HepG2 (cell line): ENCODE results near the gene TULP4. TPM values are rescaled to one million over a fixed set of nuclear protein-coding genes. Genes with fewer than 3 reads are reported as not detected.

ENCODE experiments used
- ATAC-seq: fragments of 200-7000 bp; cut with Tn5 transposase; 3 replicates; pipeline ENCODE4 v1.9.1; 2020; ENCODE audit warnings: mild to moderate bottlenecking, moderate library complexity
- BruUV-seq: library from RNA; stranded (reverse); fragments of 400-500 nt; replicated peaks from 2 replicates; lab custom pipeline; 2021; lab: Mats Ljungman, UMichigan
- CTCF ChIA-PET: fragments of 300-600 bp; formaldehyde crosslinking; extraction: SDS; loops from one replicate; lab custom pipeline; 2021; ENCODE audit warnings: low total read pairs, inconsistent platforms, low intra/inter-chr PET ratio; lab: Yijun Ruan, JAX
- POLR2A ChIA-PET: fragments of 350-600 bp; sonication (Branson Sonifier 250); formaldehyde crosslinking; loops from one replicate; lab custom pipeline; 2020; ENCODE audit warnings: antibody characterized with exemption, inconsistent platforms; lab: Yijun Ruan, JAX
- DNase-seq: peaks from one replicate; pipeline ENCODE4 v3.0.0-alpha.2; 2015; ENCODE audit warnings: low spot score
- FAIRE-seq: peaks from 3 replicates; lab custom pipeline; 2011; peaks lifted over from hg19 to GRCh38; lab: Jason Lieb, UNC
- H2AFZ ChIP-seq: one replicate; pipeline ENCODE4 v1.6.1; 2011; ENCODE audit warnings: low read length, inconsistent platforms
- H3K27ac ChIP-seq: fragments of 300-600 bp; 3 replicates; pipeline ENCODE4 v1.8.0; 2011; ENCODE audit warnings: mixed run types, mild to moderate bottlenecking, mixed read lengths, low read length, inconsistent platforms; ENCODE audit not compliant: insufficient read depth; ENCODE audit errors: extremely low read length
- H3K27me3 ChIP-seq, 2 experiments: fragments of 200-600 bp in 1 of 2; 2 replicates in 1 of 2; 3 replicates in 1 of 2; pipeline versions ENCODE4 v1.6.0 to v1.8.0; 2011; ENCODE audit warnings: low read length in 2 of 2, mild to moderate bottlenecking in 2 of 2, moderate library complexity in 2 of 2, inconsistent platforms in 1 of 2; ENCODE audit not compliant: insufficient read depth in 2 of 2, control insufficient read depth in 1 of 2
- H3K36me3 ChIP-seq, 2 experiments: fragments of 200-600 bp in 1 of 2; replicated peaks in 1 of 2; 2 replicates in 1 of 2; 3 replicates in 1 of 2; pipeline versions ENCODE4 v1.5.1 to v1.8.0; 2011; ENCODE audit warnings: low read length in 2 of 2, inconsistent platforms in 1 of 2; ENCODE audit not compliant: insufficient read depth in 2 of 2, control insufficient read depth in 1 of 2
- H3K4me1 ChIP-seq: 2 replicates; pipeline ENCODE4 v1.5.1; 2012; ENCODE audit warnings: low read length, inconsistent platforms; ENCODE audit not compliant: insufficient read depth
- H3K4me2 ChIP-seq: 2 replicates; pipeline ENCODE4 v1.6.0; 2011; ENCODE audit warnings: low read depth, low read length, inconsistent platforms
- H3K4me3 ChIP-seq, 3 experiments: fragments of 200-600 bp in 1 of 3; sonication (generic), shearing (Covaris generic) in 1 of 3; replicated peaks in 1 of 3; 2 replicates each; pipeline ENCODE4 v1.5.1; 2011 to 2016; ENCODE audit warnings: low read length in 3 of 3, inconsistent platforms in 2 of 3, low read depth in 2 of 3, mild to moderate bottlenecking in 2 of 3, control low read depth in 1 of 3, mixed read lengths in 1 of 3; ENCODE audit not compliant: insufficient read depth in 1 of 3
- H3K79me2 ChIP-seq: one replicate; pipeline ENCODE4 v1.6.1; 2011; ENCODE audit warnings: low read length, inconsistent platforms; ENCODE audit not compliant: insufficient read depth
- H3K9ac ChIP-seq: 2 replicates; pipeline ENCODE4 v1.6.0; 2011; ENCODE audit warnings: mild to moderate bottlenecking, low read depth, low read length, inconsistent platforms; ENCODE audit not compliant: insufficient read depth
- H3K9me3 ChIP-seq: 2 replicates; pipeline ENCODE4 v1.5.1; 2012; ENCODE audit warnings: mild to moderate bottlenecking, low read length
- H4K20me1 ChIP-seq: 2 replicates; pipeline ENCODE4 v1.6.0; 2011; ENCODE audit warnings: inconsistent platforms, mild to moderate bottlenecking, low read length, moderate library complexity; ENCODE audit not compliant: insufficient read depth
- BHLHE40 ChIP-seq: IDR thresholded peaks from 2 replicates; pipeline ENCODE4 v1.6.1; 2011; ENCODE audit warnings: low read length, improper control_type of control experiment
- CEBPG ChIP-seq: IDR thresholded peaks from 2 replicates; pipeline ENCODE4 v1.6.1; 2016
- EP300 ChIP-seq, 3 experiments: sonication (generic) in 1 of 3; formaldehyde crosslinking in 1 of 3; IDR thresholded peaks; 2 replicates each; pipeline versions ENCODE4 v1.5.1 to v1.6.1; 2011 to 2020; ENCODE audit warnings: low read depth in 2 of 3, low read length in 2 of 3, borderline replicate concordance in 1 of 3, improper control_type of control experiment in 1 of 3, mild to moderate bottlenecking in 1 of 3, missing genetic modification reagents in 1 of 3, moderate library complexity in 1 of 3
- ETV5 ChIP-seq: IDR thresholded peaks from 2 replicates; pipeline ENCODE4 v1.6.1; 2018; ENCODE audit warnings: missing biosample characterization, missing genetic modification reagents, inconsistent platforms, borderline replicate concordance
- GABPB1 ChIP-seq: IDR thresholded peaks from 2 replicates; pipeline ENCODE4 v1.6.1; 2016; ENCODE audit warnings: mild to moderate bottlenecking, missing genetic modification reagents, moderate library complexity, missing compliant biosample characterization
- HNRNPUL1 ChIP-seq: fragments of 200-400 bp; formaldehyde crosslinking; IDR thresholded peaks from 2 replicates; pipeline ENCODE4 v1.6.1; 2017; ENCODE audit warnings: low read depth, mild to moderate bottlenecking, low read length, moderate library complexity
- ISX ChIP-seq: sonication (generic); formaldehyde crosslinking; conservative IDR thresholded peaks from 2 replicates; pipeline ENCODE4 v1.5.0; 2020; ENCODE audit warnings: missing genetic modification reagents
- KLF6 ChIP-seq: IDR thresholded peaks from 2 replicates; pipeline ENCODE4 v1.8.0; 2016; ENCODE audit warnings: missing biosample characterization, missing genetic modification reagents
- SIX1 ChIP-seq: sonication (generic); formaldehyde crosslinking; IDR thresholded peaks from 2 replicates; pipeline ENCODE4 v1.4.0; 2020; ENCODE audit warnings: missing genetic modification reagents, borderline replicate concordance
- SKIL ChIP-seq: sonication (generic); formaldehyde crosslinking; IDR thresholded peaks from 2 replicates; pipeline ENCODE4 v1.8.0; 2022; ENCODE audit warnings: missing genetic modification reagents, mild to moderate bottlenecking, moderate library complexity, borderline replicate concordance
- SMYD3 ChIP-seq: sonication (generic); formaldehyde crosslinking; IDR thresholded peaks from 2 replicates; pipeline ENCODE4 v1.8.1; 2023; ENCODE audit warnings: mild to moderate bottlenecking, missing genetic modification reagents
- SRF ChIP-seq: IDR thresholded peaks from 2 replicates; pipeline ENCODE4 v1.6.1; 2011; ENCODE audit warnings: mild to moderate bottlenecking, low read depth, low read length, moderate library complexity
- WIZ ChIP-seq: sonication (generic); formaldehyde crosslinking; IDR thresholded peaks from 2 replicates; pipeline ENCODE4 v1.5.1; 2020; ENCODE audit warnings: mild to moderate bottlenecking, missing genetic modification reagents
- ZBTB8A ChIP-seq: sonication (generic); formaldehyde crosslinking; IDR thresholded peaks from 2 replicates; pipeline ENCODE4 v1.4.0; 2020; ENCODE audit warnings: mild to moderate bottlenecking, low read depth, missing genetic modification reagents, borderline replicate concordance
- ZMYM3 ChIP-seq: sonication (generic); formaldehyde crosslinking; IDR thresholded peaks from 2 replicates; pipeline ENCODE4 v1.5.1; 2020; ENCODE audit warnings: mild to moderate bottlenecking, missing genetic modification reagents
- ZNF333 ChIP-seq: sonication (generic); formaldehyde crosslinking; IDR thresholded peaks from 2 replicates; pipeline ENCODE4 v1.4.0; 2020; ENCODE audit warnings: mild to moderate bottlenecking, missing genetic modification reagents, borderline replicate concordance
- ZNF367 ChIP-seq: sonication (generic); formaldehyde crosslinking; IDR thresholded peaks from 2 replicates; pipeline ENCODE4 v1.4.0; 2020; ENCODE audit warnings: missing genetic modification reagents, borderline replicate concordance
- ZNF790 ChIP-seq: sonication (generic); formaldehyde crosslinking; IDR thresholded peaks from 2 replicates; pipeline ENCODE4 v1.8.0; 2022; ENCODE audit warnings: missing genetic modification reagents, mild to moderate bottlenecking, borderline replicate concordance
- ZSCAN20 ChIP-seq: sonication (generic); formaldehyde crosslinking; IDR thresholded peaks from 2 replicates; pipeline ENCODE4 v1.4.0; 2020; ENCODE audit warnings: missing genetic modification reagents, mild to moderate bottlenecking, borderline replicate concordance
- WGBS: methylation state at CpG from one replicate; pipeline ENCODE4 v1.1.6; 2017; ENCODE audit warnings: low lambda C conversion rate; 5-methylcytosine and 5-hydroxymethylcytosine counted together
- in situ Hi-C: cut with HindIII; loops from 2 replicates; pipeline ENCODE4 v1.10.0; 2017; ENCODE audit warnings: low pct_unique_long_range_greater_than_20kb; ENCODE audit not compliant: extremely low pct_ligation_motif_present
- intact Hi-C: fragments of 100-400 bp; cut with micrococcal nuclease; formaldehyde crosslinking; loops from one replicate; pipeline ENCODE4 v1.10.0; 2022; ENCODE audit not compliant: unreplicated experiment
- polyA plus RNA-seq, 8 experiments: library from polyadenylated mRNA; depleted of rRNA in 3 of 8; stranded (reverse) in 7 of 8; unstranded in 1 of 8; fragments of >200 nt; fragmentation: Illumina TruSeq in 4 of 8; extraction: Trizol in 4 of 8; gene quantifications; 2 replicates each; pipeline versions ENCODE4 v1.2.1 to v1.2.3, GENCODE V29; 2011 to 2016; ENCODE audit warnings: low read depth in 4 of 8, missing spikeins in 1 of 8, mixed read lengths in 1 of 8; ENCODE audit not compliant: insufficient read depth in 1 of 8
- total RNA-seq, 5 experiments: library from RNA; depleted of rRNA; stranded (reverse); fragments of >200 nt; fragmentation: Illumina TruSeq; extraction: Trizol; gene quantifications; 2 replicates each; pipeline ENCODE4 v1.2.3, GENCODE V29; 2016; ENCODE audit warnings: low read depth in 1 of 5
- TF ChIP-seq, protein P1 (sequence below): sonication (generic); formaldehyde crosslinking; IDR thresholded peaks from 2 replicates; pipeline ENCODE4 v1.5.0; 2020; ENCODE audit warnings: mild to moderate bottlenecking, missing genetic modification reagents

Gene TULP4
- total and polyA plus RNA-seq, 2 of the 13 experiments (the other 11 are each of a cell fraction or from before 2014, with no cell fraction given) = 21.1 to 122 TPM

DNA sequence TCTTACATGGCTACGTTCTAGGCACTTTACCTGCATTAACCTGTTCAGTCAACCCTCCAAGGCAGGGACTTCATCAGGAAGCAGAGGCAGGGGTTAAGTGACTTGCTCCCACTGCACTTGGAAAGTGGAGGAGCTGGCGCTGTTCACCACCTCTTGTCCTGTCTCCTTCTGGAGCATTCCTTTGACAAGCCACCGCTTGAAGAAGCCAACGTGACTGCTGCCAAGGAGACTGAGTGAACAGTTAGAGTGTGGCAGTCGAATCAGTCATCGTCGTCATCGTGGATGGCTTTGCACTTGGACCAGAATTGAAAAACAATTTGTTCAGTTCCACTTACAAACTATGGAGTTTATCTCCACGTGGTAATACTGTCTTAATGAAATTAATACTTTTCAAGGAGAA lies 60.9 kb downstream of the TULP4 start (continued):
- TF ChIP-seq SKIL = no peak

DNA sequence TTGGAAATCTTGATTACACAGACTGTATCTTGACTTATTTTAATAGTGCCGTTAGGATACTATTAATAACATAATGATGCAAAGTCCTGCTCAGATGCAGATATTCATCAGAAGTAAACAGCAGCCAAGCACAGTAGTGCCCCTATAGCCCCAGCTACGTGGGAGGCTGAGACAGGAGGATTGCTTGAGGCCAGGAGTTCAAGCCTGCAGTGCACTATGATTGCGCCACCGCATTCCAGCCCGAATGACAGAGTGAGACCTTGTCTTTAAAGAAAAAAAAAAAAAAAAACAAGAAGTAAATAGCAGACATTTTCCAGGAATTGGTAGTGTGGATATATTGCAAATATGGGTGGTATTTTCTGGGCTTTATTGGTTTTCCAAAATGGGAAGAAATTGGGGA lies 61.8 kb downstream of the TULP4 start:
- POLR2A ChIA-PET = interaction anchor here (1.5 kb wide), 1 partner anchor 52 kb away, joined by 3 read pairs; no protein-coding TSS in a partner anchor
- peak; percentile 58 for TF ChIP-seq CEBPG (CRISPR knock-in tag)
- no peak for TF ChIP-seq ZNF367 (CRISPR knock-in tag)
- TF ChIP-seq SMYD3 (CRISPR knock-in tag) = no peak
- no peak for TF ChIP-seq ZNF790 (CRISPR knock-in tag)
- no peak for TF ChIP-seq ISX (CRISPR knock-in tag)
- TF ChIP-seq ETV5 (CRISPR knock-in tag) = no peak
- TF ChIP-seq KLF6 = no peak
- no peak for TF ChIP-seq SRF
- TF ChIP-seq GABPB1 (CRISPR knock-in tag) = no peak
- TF ChIP-seq HNRNPUL1 = no peak
- no peak for TF ChIP-seq WIZ (CRISPR knock-in tag)
- no peak for TF ChIP-seq ZNF333 (CRISPR knock-in tag)
- TF ChIP-seq, protein P1, sequence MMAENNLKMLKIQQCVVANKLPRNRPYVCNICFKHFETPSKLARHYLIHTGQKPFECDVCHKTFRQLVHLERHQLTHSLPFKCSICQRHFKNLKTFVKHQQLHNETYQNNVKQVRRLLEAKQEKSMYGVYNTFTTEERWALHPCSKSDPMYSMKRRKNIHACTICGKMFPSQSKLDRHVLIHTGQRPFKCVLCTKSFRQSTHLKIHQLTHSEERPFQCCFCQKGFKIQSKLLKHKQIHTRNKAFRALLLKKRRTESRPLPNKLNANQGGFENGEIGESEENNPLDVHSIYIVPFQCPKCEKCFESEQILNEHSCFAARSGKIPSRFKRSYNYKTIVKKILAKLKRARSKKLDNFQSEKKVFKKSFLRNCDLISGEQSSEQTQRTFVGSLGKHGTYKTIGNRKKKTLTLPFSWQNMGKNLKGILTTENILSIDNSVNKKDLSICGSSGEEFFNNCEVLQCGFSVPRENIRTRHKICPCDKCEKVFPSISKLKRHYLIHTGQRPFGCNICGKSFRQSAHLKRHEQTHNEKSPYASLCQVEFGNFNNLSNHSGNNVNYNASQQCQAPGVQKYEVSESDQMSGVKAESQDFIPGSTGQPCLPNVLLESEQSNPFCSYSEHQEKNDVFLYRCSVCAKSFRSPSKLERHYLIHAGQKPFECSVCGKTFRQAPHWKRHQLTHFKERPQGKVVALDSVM (CRISPR knock-in tag) = peak; percentile 98
- no peak for TF ChIP-seq ZSCAN20 (CRISPR knock-in tag)
- TF ChIP-seq BHLHE40 = no peak
- TF ChIP-seq ZMYM3 (CRISPR knock-in tag) = peak; percentile 61; the same call in 1 of the 2 replicates
- TF ChIP-seq EP300 (IDR thresholded peaks at IDR 0.05; ENCODE audit: low read depth in 2 of 2, low read length in 2 of 2) = no peak
- no peak for TF ChIP-seq EP300 (CRISPR knock-in tag; IDR thresholded peaks at IDR 0.05; ENCODE audit: borderline replicate concordance)
- TF ChIP-seq ZBTB8A (CRISPR knock-in tag) = no peak
- no peak for TF ChIP-seq SIX1 (CRISPR knock-in tag)

More for the DNA sequence above, 61.8 kb downstream of the TULP4 start:
- no peak overlapping the region for H2AFZ ChIP-seq
- WGBS = 83% methylated on average over 5 of the region's 5 CpGs
- DNase-seq = no peak
- CTCF ChIA-PET = no interaction called here
- no peaks in the 10 kb centered on the region for H3K9me3 ChIP-seq
- no TSS peak for BruUV-seq
- intact Hi-C loops (no loop called here), in situ Hi-C loops (no loop called here)
- H3K27ac ChIP-seq = no peak overlapping the region
- H4K20me1 ChIP-seq = no peaks in the 10 kb centered on the region
- peaks cover 6% of the 10 kb centered on the region for H3K79me2 ChIP-seq
- H3K27me3 ChIP-seq = no peaks in the 10 kb centered on the region
- H3K4me2 ChIP-seq = no peak overlapping the region
- ATAC-seq = no peak
- no peak for FAIRE-seq
- no peak overlapping the region for H3K9ac ChIP-seq
- peaks cover 3 to 31% of the 10 kb centered on the region in 2 experiments; a peak in 4 of 5 replicates for H3K36me3 ChIP-seq
- H3K4me3 ChIP-seq = no peak overlapping the region
- 0 out of 2 replicates have a peak, but pooled peaks cover 4% of the 10 kb centered on the region for H3K4me1 ChIP-seq
